ENCODE results near the gene CFAP100.

The CFAP100 gene

DNA sequence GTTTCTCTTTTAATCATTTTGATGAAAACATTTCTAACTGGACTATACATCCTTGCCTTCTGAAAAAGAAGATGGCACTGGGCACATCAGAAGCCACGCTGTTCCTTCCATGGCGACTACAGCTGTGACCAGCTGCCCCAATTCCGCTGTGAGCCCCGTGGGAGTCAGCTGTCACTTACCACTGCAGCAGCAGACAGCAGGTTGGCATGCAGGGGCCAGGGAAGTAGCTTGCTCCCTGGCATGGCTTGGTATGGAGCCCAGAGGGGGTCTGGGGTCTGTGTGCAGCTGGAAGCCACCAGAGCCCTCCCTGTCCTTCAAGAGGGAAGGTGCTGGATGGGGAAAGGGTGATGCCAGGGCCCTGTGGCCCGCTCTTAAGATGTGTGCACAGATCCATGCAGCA, 85.5 kb downstream of the CFAP100 start:
- no peaks in the 10 kb centered on the region for H3K4me1 ChIP-seq (ENCODE audit: low read length)
- no peaks in the 10 kb centered on the region for H3K79me2 ChIP-seq (ENCODE audit: low read length)
- H3K4me3 ChIP-seq (ENCODE audit: low read length): no peak overlapping the region
- no peak overlapping the region for H2AFZ ChIP-seq (ENCODE audit: low read length)
- no peak for DNase-seq
- no peaks in the 10 kb centered on the region for H3K9me3 ChIP-seq (replicated peaks; ENCODE audit: insufficient read depth, low read length)
- H3K27me3 ChIP-seq (replicated peaks; ENCODE audit: insufficient read depth, low read length): no peaks in the 10 kb centered on the region
- no peak overlapping the region for H3K9ac ChIP-seq (ENCODE audit: low read length)
- H3F3A ChIP-seq (ENCODE audit: insufficient read depth, low read length): peaks cover 4% of the 10 kb centered on the region; the same call in 1 of the 2 replicates
- TF ChIP-seq EZH2phosphoT487 (IDR thresholded peaks at IDR 0.05; ENCODE audit: low read length) (no peak), EZH2 (optimal IDR thresholded peaks at IDR 0.05; ENCODE audit: low read depth, low read length) (no peak)
- TF ChIP-seq, protein P1, sequence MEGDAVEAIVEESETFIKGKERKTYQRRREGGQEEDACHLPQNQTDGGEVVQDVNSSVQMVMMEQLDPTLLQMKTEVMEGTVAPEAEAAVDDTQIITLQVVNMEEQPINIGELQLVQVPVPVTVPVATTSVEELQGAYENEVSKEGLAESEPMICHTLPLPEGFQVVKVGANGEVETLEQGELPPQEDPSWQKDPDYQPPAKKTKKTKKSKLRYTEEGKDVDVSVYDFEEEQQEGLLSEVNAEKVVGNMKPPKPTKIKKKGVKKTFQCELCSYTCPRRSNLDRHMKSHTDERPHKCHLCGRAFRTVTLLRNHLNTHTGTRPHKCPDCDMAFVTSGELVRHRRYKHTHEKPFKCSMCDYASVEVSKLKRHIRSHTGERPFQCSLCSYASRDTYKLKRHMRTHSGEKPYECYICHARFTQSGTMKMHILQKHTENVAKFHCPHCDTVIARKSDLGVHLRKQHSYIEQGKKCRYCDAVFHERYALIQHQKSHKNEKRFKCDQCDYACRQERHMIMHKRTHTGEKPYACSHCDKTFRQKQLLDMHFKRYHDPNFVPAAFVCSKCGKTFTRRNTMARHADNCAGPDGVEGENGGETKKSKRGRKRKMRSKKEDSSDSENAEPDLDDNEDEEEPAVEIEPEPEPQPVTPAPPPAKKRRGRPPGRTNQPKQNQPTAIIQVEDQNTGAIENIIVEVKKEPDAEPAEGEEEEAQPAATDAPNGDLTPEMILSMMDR (IDR thresholded peaks at IDR 0.05; ENCODE audit: low read length): no peak
- H3K9me2 ChIP-seq (replicated peaks; ENCODE audit: insufficient read depth, low read length): no peaks in the 10 kb centered on the region
- H3K4me2 ChIP-seq (ENCODE audit: low read depth, low read length): no peak overlapping the region
- H4K20me1 ChIP-seq (ENCODE audit: insufficient read depth, low read length): no peaks in the 10 kb centered on the region
- H3K36me3 ChIP-seq (replicated peaks; ENCODE audit: insufficient read depth, low read length): no peaks in the 10 kb centered on the region
- no peak overlapping the region for H3K27ac ChIP-seq (ENCODE audit: low read length)

DNA sequence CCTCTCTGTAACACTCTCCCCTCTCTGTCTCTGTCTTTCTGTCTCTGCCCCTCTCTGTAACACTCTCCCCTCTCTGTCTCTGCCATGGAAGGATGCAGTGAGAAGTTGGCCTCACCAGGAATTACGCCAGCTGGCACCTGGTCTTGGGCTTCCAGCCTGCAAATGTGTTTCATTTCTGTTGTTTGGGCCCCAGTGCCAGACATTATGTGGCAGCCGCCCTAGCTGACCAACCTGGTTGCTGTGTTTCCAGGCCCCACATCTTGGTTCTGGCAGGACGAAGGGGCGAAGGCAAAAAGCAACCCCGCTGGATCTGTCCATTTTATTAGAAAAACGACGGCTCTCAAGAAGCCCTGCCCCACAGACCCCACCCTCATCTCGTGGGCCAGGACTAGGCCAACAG, 86.2 kb downstream of the CFAP100 start:
- TF ChIP-seq, protein P1 (IDR thresholded peaks at IDR 0.05; ENCODE audit: low read length): no peak
- TF ChIP-seq EZH2phosphoT487 (IDR thresholded peaks at IDR 0.05; ENCODE audit: low read length): no peak
- no peak for DNase-seq
- Histone ChIP-seq H3K9me2 (replicated peaks; ENCODE audit: insufficient read depth, low read length) (no peaks in the 10 kb centered on the region), H3K4me2 (ENCODE audit: low read depth, low read length) (no peak overlapping the region), H3F3A (ENCODE audit: insufficient read depth, low read length) (peaks cover 4% of the 10 kb centered on the region; the same call in 1 of the 2 replicates), H3K9ac (ENCODE audit: low read length) (no peak overlapping the region), H3K36me3 (replicated peaks; ENCODE audit: insufficient read depth, low read length) (no peaks in the 10 kb centered on the region), H3K9me3 (replicated peaks; ENCODE audit: insufficient read depth, low read length) (no peaks in the 10 kb centered on the region), H3K4me1 (ENCODE audit: low read length) (no peaks in the 10 kb centered on the region), H3K79me2 (ENCODE audit: low read length) (no peaks in the 10 kb centered on the region), H3K4me3 (ENCODE audit: low read length) (no peak overlapping the region), H4K20me1 (ENCODE audit: insufficient read depth, low read length) (no peaks in the 10 kb centered on the region), H2AFZ (ENCODE audit: low read length) (no peak overlapping the region), H3K27ac (ENCODE audit: low read length) (no peak overlapping the region), H3K27me3 (replicated peaks; ENCODE audit: insufficient read depth, low read length) (no peaks in the 10 kb centered on the region)

DNA sequence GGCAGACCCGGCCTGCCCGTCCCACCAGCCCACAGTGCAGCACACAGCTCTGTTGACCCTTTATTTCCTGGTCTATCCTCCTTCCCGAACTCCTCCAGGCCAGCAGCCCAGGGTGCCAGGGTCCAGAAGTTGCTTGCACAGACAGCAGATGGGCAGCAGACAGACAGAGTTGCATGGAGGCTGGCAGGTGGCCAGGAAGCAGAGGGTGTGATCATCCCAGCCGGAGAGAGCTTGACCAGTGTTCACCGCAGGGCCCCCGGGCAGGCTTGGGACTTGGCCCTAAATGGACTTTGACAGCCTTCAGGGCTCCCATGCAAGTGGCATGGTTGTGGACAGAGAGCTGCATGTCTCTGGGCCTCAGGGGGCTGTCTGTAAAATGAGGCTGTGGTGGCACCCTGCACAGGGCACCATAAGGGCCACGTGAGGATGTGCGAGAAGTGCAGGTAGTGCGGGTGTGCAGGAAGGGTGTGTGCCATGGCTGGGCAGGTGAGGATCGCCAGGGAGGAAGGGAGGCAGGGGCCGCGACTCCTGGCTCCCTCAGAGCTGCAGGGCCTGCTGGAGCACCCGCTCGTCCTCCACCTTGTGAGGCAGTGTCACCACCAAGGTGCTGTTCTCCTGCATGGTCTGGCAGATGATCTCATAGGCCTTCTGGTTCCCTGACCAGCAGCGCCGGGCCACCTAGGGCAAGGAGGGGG, 87.2 kb downstream of the CFAP100 start:
- H4K20me1 ChIP-seq (ENCODE audit: insufficient read depth, low read length): no peaks in the 10 kb centered on the region

More for the DNA sequence above, 87.2 kb downstream of the CFAP100 start:
- no peaks in the 10 kb centered on the region for H3K9me2 ChIP-seq (replicated peaks; ENCODE audit: insufficient read depth, low read length)
- no peak overlapping the region for H3K9ac ChIP-seq (ENCODE audit: low read length)
- no peak overlapping the region for H3K4me3 ChIP-seq (ENCODE audit: low read length)
- no peak overlapping the region for H3K27ac ChIP-seq (ENCODE audit: low read length)
- DNase-seq: no peak
- no peak overlapping the region for H3K4me2 ChIP-seq (ENCODE audit: low read depth, low read length)
- no peaks in the 10 kb centered on the region for H3K9me3 ChIP-seq (replicated peaks; ENCODE audit: insufficient read depth, low read length)
- no peak overlapping the region for H2AFZ ChIP-seq (ENCODE audit: low read length)
- H3F3A ChIP-seq (ENCODE audit: insufficient read depth, low read length): no peaks in the 10 kb centered on the region
- no peaks in the 10 kb centered on the region for H3K27me3 ChIP-seq (replicated peaks; ENCODE audit: insufficient read depth, low read length)
- H3K4me1 ChIP-seq (ENCODE audit: low read length): peaks cover 6% of the 10 kb centered on the region
- no peaks in the 10 kb centered on the region for H3K36me3 ChIP-seq (replicated peaks; ENCODE audit: insufficient read depth, low read length)
- no peaks in the 10 kb centered on the region for H3K79me2 ChIP-seq (ENCODE audit: low read length)
- TF ChIP-seq EZH2 (optimal IDR thresholded peaks at IDR 0.05; ENCODE audit: low read depth, low read length) (no peak), EZH2phosphoT487 (IDR thresholded peaks at IDR 0.05; ENCODE audit: low read length) (no peak)
- TF ChIP-seq, protein P1 (IDR thresholded peaks at IDR 0.05; ENCODE audit: low read length): no peak

Data from MM.1S (cell line).